Eye (tissue), 1 donor: ENCODE measurements around the gene SPATA22.
A peak's percentile ranks its signal among the peaks of the same experiment; 100 is the strongest.
"Not testable (repeated sequence)": the region's sequence is repeated elsewhere in the genome, so short reads cannot be mapped to it uniquely, and the experiment has no call there.

Experiments used
- DNase-seq: peaks from one replicate; pipeline ENCODE4 v3.0.0-alpha.2; 2015

Gene SPATA22, protein sequence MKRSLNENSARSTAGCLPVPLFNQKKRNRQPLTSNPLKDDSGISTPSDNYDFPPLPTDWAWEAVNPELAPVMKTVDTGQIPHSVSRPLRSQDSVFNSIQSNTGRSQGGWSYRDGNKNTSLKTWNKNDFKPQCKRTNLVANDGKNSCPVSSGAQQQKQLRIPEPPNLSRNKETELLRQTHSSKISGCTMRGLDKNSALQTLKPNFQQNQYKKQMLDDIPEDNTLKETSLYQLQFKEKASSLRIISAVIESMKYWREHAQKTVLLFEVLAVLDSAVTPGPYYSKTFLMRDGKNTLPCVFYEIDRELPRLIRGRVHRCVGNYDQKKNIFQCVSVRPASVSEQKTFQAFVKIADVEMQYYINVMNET

DNA sequence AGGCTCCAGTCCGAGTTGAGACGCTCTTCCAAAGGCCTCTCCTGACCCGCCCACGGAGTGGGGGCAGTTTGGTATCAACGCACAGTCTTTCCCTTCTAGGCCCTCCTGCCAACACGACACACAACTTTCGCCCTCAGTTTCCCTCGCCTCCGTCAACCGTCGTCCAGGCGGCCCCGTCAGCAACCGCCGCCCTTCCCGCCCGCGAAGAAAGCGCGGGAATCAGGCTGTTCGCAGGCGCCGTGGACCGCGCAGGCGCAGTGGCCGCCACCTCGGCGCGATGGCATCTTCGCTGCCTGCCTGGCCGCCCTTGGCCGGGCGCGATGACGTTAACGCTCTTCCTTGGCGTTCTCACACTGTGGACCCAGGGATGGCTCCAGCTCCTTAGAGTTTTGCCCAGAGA lies at the start of gene SPATA22:
Gene SPATA22, minus strand, starts transcription at position 221 of the 400 bp plus-strand sequence. CDS start 2,494 bp downstream, outside the sequence.
- no peak for DNase-seq

DNA sequence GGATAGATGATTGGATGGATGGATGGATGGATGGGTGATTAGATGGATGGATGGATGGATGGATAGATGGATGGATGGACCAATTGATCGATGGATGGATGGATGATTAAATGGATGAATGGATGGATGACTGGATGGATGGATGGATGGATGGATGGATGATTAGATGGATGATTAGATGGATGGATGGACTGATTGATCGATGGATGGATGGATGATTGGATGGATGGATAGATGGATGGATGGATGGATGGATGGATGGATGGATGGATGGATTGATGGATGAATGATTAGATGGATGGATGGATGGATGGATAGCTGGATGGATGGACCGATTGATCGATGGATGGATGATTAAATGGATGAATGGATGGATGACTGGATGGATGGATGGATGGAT lies 47.9 kb upstream of the SPATA22 start:
- not testable (repeated sequence) for DNase-seq

DNA sequence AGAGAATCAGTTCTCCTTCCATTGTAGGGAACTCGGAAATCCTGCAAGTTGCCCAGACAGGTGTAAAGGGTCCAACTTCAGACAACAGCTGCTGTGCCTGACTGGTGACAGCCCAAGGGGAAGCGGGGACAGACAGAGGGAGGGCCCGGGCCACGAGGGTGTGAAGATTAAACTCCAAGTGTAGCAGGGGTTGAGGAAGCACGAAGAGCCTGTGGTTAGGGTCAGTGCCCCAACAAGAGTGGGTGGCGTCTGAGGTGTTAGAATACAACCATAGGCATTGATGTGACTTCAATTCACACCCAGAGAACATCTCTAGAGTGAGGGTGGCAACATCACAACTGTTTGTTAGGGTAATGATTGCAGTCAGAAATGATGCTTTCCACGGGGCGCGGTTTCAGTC lies 43.3 kb upstream of the SPATA22 start:
- DNase-seq = no peak

DNA sequence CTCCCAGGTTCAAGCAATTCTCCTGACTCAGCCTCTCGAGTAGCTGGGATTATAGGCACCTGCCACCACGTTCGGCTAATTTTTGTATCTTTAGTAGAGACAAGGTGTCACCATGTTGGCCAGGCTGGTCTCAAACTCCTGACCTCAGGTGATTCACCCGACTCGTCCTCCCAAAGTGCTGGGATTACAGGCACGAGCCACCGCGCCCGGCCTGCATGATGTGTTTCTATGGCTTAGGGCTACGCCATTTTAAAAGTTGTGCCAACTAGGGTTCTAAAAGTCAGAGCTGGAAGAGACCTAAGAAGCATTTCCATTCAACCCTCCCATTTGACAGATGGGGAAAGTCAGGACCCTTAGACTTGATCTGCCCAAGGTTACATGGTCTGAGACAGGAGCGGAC lies 42.5 kb upstream of the SPATA22 start:
- DNase-seq = not testable (repeated sequence)

DNA sequence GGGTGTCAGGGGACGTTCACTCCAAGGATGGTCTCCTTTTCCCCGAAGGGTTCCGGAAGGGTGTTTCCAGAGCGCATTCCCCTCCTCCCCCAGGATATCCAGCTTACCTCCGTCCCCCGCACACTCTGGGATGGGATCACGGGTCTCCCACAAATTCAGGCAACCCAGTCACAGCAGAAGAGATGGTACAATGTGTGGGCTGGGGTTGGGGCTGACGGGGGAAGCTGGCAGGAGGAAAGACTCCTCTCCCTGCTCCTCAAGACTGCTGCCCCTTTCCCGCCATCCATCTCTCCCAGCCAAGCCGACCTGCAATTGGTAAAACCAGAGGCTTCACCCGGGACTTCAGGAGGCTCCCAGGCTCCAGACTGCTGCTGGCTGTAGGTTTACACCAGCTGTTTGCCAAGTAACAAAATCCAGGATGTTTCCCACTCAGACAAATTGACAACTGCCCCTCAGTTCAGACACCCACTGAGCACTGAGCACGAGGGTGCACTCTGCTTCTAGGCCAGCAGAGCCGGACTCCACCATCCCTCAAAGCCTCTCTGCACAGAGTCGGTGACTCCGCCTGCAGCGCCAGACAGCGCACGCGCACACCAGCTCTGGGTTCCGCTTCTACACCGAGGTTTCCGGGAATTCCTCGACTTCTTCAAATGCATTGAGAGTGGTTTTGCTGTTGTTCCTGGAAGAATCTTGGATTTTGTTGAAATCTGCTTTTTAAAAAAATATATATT lies 41.9 kb upstream of the SPATA22 start:
- no peak for DNase-seq

DNA sequence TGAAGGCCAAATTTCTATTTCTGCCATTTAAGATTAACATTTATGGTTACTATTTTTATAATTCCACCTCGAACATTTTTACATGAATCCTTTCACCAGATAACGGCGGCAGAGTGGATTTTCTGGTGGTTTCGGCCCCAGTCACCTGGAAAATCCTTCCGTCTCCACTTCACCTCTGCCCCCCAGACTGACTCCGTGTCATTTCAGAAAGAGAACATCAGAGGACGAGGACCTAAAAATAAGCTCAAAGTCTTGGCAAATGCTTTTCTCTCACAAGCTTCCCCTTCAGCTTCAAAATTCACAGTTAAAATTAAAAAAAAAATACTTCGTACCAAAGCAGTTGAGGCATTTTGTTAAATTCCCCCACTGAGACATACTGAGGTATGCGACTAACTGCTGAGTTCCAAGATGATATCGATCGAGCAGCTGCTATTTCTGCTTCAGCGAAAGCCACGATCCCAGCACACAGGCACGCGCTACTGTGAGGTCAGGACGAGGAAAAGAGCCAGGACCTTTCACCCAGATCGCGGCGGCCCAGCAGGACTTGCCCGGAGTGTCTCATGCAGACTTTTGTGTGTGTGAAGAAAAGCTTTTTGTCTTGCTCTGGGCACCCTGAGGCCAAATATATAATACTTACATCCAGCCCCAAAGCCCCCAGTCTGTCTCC lies 41.0 kb upstream of the SPATA22 start:
- peak; percentile 76 for DNase-seq

DNA sequence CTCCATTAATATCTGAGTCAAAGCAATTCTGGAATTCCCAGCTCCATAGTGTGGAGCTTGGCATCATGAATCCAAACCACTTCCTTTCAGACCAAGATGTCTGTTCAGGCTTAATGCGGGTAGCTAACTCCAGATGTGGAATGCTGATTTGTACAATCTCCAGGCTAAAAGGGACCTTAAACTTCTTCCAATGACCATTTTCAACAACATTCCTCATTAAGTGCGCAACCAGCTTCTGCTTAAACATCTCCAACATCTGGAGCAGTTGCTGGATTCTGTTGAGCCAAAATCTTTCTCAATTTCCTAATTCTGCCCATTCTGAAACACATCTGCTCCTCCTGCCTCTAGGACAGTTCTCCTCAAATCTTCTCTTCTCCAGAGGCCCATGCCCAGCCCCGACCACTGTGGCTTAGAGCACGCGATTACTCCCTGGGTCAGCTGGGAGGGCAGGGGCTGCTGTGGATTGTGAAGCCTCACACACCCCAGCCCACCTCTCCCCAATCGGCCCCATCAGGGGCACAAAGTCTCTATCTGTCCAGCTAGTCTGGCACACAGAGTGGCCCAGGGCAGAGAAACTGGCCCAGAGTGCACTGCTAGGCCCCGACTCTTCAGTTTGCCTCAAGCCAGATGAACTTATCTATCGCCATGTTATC lies 40.4 kb upstream of the SPATA22 start:
- DNase-seq = no peak

DNA sequence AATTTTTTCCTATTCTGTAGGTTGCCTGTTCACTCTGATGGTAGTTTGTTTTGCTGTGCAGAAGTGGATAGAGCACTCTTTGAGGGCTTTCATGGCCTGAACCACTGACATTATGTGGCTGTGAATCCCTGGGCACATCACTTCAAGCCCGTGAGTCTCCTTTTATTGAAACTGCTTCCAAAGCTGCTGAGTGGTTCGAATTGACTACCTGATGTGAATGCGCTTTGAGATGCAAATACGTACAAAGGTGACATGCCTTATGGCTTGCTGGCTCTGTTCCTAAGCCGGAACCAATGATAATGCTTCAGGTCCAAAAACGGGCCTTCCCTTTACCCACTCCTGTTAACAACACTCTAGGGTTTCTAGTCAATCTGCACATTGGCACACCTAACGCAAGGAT lies 38.5 kb upstream of the SPATA22 start:
- no peak for DNase-seq

DNA sequence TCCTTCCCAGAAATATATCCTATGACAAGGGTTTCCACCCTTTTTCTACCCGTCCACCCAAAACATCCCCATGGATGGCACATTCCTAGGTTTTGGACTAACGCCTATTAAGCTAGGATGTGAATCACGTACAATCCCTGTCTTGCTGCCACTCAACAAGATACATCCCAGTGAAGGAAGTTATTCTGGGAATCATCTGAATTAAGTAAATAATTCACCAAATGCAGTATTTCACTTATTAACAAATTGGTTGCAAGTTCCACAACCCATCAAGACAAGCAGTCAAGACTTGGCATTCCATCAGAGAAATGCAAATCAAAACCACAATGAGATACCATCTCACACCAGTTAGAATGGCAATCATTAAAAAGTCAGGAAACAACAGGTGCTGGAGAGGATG lies 36.2 kb upstream of the SPATA22 start:
- no peak for DNase-seq

DNA sequence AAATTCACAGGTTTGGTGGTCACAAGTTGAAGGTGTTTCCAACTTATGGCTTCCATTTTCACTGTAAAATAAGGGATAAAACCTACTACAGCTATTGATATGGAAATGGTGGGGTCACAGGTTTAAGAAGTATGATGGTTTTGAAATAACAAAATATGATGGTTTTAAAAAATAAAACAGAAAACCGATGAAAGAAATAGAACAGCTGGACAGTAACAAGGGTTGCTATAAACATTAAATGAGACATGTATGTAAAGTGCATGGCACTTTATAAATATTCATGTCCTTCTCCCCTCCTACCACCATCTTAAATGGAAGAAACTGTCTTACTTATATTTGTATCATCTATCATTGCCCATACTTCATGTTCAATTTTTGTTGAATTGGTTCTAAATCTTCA lies 35.5 kb upstream of the SPATA22 start:
- no peak for DNase-seq

DNA sequence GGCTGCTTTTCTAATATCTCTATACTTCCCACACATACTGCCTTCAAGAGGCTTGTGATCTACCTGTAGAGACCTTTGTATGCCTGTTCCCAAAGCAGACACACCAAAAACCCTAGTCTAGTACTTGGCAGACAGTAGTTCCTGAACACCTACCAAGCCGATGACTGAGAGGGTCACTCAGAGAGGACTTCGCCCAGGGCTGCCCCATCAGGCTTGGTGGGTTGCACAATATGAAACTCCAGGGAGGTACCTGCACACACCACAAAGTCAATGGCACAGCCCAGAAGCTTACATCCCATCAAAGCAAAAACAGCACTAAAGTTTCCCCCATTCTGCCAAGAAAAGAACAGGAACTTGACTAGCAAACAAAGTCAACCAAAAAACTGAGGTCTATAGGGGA lies 34.4 kb upstream of the SPATA22 start:
- DNase-seq = no peak

DNA sequence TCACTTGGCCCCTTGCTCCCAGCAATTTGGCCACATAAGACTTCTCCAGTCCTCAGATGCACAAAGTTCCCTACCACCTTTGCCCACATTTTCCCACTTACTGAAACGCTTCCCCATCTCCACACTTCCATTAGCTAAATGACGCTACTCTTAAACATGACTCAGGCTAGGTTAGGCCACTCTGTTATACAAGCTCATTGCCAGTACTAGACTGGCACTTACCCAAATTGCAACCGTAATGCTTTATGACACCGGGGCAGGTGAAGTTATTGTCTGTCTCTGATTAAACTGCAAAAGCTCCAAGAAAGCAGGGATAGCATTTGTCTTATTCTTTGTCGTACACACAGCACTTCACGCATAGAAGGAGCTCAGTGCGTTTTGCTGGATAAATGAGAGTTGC lies 33.4 kb upstream of the SPATA22 start:
- no peak for DNase-seq

DNA sequence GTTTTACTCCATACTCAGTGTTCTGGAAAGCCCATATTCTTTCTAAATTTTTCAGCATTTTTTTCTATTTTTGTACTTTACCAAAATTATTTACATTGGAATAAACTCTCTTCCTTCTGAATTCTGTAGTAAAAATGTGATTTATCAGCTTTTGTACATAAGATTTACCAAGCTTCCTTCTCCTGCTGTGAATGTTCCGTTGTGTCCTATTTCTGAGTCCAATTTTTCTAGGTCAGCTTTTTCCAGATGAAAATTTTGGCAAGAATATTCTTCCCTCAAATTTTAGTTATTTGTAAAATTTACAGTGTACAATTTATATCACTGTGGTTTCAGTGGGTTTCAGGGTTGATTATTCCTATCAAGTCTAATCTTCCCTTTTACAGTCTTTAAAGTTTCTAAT lies 31.7 kb upstream of the SPATA22 start:
- no peak for DNase-seq

DNA sequence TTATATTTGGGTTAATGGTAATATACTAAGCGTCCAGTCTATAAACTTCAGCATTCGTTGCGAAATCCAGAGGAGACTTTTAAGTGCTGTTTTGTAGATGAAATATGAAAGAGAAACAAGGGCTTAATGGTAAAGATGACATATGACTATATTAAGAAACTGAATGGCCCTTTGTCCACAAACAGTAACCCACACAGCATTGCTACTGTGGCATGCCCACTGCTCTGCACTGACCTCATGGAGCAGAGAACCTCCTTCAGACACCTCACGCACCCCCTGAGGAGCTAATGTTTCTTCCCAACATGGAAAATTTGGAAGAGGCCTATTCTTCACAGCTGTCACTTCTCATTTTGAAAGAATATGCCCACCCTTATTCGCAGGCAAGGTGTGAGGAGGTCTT lies 30.8 kb upstream of the SPATA22 start:
- DNase-seq = no peak

DNA sequence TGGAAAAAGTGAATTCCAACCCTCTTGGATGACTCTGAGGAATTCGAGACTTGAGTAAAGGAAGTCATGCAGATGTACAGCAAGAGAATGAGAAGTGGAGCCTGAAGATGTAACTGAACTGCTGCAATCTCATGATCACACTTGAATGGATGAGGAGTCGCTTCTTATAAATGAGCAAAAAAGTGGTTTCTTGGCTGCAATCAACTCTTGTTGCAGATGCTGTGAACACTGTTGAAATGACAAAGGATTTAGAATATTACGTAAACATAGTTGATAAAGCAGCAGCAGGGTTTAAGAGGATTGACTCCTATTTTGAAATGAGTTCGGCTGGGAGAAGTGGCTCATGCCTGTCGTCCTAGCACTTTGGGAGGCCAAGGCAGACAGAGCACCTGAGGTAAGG lies 29.7 kb upstream of the SPATA22 start:
- DNase-seq = no peak

DNA sequence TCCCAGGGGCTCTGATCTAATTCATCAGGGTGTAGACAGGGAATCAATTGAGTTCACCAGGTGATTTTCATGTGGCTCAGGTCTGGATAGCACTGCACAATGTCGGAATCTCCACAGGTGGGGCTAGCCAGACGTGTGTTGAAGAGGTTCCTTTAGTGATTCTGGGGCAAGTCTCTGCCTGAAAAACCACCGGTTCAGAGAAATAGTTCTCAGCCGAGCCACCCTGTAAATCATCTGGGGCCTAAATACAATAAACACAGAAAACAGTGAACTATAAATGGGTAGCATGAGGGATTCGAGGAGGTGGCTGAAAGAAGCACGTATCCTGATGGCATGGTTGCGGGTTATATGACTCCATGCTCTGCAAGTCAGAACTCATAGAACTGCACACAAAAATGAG lies 25.5 kb upstream of the SPATA22 start:
- DNase-seq = no peak

DNA sequence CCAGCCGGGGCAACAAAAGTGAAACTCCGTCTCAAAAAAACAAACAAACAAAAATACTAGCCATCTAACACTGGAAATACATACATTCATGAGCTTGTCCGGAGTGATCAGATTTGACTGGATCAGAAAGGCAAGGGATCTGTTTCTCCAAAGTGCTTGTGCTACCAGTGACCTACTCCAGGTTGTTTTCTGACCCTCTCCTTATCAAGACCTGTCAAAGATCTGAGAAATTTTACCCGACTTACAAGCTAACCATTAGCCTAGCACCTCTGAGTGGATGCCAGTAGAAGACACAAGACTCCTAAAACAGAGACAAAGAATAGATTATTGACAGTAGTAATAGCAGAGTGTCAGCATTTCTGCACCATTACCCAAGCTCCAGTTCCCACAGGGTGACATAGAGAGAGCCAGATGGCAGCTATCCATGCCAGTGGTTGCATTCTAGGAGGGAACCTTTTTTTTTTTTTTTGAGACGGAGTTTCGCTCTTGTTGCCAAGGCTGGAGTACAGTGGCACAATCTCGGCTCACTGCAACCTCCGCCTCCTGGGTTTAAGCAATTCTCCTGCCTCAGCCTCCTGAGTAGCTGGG lies 14.0 kb upstream of the SPATA22 start:
- DNase-seq = no peak

DNA sequence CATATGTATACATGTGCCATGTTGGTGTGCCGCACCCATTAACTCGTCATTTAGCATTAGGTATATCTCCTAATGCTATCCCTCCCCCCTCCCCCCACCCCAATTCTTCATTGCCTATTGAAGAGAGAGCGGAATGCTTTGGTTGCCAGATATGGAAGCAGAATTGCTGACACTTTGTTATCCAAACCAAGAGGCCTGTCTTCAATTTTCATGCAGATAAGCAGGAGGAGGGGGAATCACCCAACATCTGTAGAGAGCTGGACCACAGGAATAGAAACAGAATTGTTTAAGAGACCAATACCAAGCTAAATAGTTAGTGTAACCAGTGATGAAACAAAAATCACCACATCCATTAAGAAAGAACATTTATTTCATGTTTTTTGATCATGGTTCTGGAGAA lies 11.2 kb upstream of the SPATA22 start:
- peak; percentile 30 for DNase-seq

DNA sequence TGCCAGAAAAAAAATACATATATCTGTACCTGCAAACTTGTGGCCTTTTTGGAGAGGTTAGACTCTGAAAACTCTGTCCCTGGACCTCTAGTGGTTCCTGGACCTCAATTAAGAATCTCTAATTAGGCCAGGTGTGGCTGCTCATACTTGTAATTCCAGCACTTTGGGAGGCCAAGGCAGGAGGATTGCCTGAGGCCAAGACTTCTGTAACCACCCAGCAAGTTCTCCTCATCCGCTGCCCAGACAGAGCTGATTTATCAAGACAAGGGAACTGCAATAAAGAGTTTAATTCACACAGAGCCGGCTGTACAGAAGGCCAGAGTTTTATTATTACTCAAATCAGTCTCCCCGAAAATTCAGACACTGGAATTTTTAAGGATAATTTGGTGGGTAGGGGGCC lies 8.4 kb upstream of the SPATA22 start:
- DNase-seq = no peak

DNA sequence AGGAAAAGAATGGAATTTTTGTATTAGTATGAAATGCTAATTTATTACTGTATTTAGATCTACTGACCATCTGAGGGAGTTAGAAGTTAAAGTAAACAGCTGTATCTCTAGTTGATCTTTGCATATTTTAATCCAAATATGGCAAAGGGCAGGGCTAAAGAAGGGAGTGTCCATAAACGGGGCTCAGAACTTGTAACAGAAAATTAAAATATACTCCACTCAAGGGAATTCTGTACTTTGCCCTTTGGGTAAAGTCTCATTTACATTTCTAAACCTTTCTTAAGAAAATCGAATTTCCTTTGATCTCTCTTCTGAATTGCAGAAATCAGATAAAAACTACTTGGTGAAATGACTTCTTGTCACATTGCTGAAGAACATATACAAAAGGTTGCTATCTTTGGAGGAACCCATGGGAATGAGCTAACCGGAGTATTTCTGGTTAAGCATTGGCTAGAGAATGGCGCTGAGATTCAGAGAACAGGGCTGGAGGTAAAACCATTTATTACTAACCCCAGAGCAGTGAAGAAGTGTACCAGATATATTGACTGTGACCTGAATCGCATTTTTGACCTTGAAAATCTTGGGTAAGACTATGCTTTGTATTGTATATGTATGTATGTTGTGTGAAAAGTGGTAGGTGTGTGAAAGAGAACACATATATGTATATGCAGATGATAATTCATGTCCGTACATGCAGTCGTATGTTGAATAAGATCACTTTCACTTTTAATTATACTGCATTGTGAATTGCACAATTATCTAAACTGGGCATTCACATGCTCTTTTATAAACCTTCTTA lies 4.4 kb upstream of the SPATA22 start, which contains the start of gene ASPA:
Gene ASPA, plus strand, starts transcription at position 186 of the 799 bp plus-strand sequence. Its CDS starts 163 bp downstream, at position 349.
- no peak for DNase-seq

DNA sequence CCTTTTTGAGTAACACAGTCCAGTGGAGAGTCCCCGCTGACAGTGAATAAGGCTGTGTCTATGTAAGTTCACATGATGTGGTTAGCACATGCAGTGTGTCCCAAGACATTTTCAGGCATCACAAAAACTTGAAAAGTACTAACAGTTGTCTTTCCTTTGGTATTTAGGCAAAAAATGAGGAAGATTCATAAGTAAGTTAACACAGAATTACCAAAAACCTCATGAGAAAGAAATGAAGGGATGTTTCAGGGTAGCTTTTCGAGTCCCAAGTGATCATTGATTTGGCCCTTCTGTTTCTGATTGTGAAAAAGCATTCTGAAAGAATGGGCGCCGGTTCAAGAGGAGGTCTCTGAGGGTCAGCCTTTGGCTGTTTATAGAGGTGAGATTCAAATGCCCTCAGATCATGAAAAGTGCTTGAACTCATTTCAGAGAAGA lies 3.6 kb upstream of the SPATA22 start:
- DNase-seq = no peak

DNA sequence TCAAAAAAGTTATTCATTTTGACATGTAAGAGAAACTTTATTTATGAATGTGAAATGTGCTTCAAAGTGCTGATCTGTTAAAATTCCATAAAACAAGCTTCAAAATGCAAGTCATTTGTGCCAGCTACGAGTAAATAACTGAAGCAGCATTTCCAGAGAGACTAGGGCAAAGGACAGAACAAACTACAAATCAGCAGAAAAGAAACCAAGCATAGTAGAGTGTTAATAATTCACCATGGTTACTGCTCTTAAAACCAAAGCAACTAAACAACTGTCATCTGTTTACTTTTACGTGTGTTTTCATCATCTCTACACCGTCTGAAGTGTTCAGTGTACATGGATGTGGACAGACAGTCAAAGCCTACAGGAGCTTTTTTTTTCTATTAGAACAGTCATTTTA lies 2.6 kb upstream of the SPATA22 start:
- peak; percentile 20 for DNase-seq
